Activated effector memory CD4-positive, alpha-beta T cell treated with anti-CD3 and anti-CD28 coated beads, Interleukin-2, amount 50 U/mL, for 16 hours (primary cell): Measurements from ENCODE around the gene PIM3.

Experiments
- DNase-seq: peaks from one replicate; pipeline ENCODE4 v3.0.0-alpha.2; 2020

Gene PIM3

DNA sequence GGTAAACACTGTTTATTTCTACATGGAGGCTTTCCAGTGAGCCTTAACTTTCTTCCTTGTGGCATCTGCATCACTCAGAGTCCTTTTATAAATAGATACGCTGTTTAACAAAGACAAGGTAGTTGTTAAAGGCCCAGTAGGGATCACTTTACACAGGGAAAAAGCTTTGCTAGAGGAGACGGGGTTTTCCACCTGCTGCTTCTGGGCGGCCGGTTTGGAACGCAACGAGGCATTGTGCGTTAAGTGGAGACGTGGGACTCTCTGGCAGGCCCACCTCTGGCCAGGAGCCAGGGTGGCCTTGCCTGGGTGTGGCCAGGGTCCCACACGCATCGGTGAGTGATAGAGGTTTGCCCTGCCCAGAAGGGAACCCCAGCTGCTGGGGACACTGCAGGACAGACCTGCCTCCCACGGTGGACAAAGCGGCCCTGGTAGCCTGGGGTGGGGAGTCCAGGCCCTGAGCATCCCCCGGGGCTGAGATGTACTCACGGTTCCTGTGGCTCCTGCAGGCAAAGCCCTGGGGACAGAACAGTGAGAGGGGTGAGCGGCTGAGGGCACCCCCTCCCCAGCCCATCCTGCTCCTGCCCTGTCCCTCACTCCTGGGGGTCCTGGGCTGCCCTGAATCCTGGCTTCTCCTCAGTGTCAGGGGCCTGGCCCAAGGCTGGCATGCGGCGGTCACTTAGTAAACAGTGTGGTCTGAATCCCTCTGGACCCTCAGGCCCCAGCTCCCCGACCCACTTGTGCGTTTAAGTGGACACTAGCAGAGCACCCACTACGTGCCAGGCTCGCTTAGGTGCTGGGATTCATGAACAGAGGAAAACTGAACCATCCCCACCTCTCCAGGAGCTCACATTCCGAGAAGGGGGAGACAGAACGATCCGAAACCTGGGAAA lies 47.8 kb downstream of the PIM3 start:
- DNase-seq = peak; percentile 58

DNA sequence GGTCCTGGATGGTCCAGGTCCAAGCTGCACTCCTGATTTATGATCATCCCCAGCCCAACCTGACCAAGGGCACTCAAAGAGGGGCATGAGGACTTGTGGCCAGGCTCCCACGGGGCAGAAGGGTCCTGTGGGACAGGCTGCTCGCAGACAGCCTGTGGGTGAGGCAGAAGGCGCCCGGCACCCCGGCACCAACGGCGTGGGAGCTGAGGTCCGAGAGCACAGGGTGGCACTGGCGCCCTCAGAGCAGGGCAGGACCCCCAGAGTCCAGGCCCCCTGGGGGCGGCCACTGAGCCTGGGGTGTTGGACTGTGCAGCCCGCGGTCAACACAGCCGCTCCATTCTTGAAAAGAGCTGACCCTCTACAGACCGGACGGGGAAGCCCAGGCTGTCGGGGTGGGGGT lies 48.7 kb downstream of the PIM3 start:
- peak; percentile 58 for DNase-seq

DNA sequence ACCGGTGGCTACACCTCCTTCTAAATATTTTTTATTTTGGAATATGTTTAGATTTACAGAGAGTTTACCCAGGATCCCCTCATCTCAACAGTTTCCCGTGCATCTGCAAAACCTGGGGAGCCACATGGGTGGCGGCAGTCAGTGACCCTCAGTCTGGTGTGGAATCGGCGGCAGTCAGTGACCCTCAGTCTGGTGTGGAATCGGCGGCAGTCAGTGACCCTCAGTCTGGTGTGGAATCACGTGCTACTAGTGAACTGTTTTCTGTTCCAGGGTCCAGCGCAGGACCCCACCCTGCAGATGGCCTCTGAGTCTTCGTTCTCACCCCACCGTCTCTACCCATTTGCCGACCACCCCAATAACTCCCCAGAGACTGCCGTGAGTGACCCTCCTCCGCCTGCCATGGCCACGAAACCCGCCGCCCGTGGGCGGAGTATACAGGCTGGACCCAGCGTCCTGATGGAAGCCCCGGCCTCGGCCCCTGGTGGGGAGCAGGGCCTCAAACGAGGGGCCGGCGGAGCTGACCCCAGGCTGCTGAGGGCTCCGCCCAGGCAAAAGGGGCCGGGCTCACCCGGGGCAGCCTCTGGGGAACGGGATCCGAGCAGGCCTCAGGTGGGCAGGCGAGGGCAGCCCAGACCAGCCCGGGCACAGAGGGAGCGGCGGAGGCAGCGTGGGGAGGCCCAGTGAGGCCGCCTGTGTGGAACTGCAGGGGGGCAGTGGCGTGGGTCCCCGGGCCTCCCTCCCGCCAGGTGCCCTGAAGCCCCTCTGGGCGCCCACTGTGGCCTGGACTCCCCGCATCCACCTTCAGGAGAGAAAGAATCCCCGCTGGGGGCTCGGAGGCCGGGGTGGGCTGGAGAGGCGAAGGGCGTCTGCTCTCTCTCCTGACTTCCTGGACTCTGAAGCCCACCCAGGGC lies 49.4 kb downstream of the PIM3 start:
- peak; percentile 66 for DNase-seq

DNA sequence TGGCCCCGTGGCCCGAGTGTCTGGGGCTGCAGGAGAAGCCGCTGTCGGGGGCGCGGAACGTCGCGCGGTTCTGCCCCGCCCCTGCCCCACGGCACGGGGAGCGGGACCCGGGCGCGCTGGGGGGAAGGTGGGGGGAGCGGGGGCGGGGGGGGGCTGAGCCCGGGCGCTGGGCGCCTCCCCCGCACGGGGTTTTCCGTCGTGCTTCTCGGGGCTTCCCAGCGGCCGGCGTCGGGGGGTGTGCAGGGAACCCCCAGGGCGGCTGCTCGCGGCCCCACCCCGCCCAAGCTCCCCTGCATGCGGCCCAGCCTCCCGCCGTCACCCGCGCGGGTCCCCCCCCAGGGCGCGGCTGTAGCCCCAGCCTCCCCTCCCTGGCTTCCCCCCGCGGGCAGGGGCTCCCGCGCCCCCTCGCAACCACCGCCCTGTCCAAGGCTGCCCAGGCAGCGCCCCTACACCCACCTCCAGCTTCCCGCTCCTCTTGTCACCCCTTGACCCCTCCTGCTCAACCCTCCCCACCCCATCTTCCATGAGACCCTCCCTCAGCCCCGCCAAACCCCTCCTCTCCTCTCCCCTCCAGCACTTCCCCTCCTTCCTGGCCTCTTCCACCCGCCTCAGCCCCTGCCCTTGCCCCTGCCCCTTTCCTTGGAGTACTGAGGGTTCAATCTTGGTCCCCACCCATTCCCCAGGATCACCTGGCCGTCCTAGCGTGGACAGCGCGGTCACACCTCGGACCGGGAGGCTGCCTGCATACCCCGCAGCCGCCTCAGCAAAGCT lies 50.3 kb downstream of the PIM3 start:
- peak; percentile 89 for DNase-seq

DNA sequence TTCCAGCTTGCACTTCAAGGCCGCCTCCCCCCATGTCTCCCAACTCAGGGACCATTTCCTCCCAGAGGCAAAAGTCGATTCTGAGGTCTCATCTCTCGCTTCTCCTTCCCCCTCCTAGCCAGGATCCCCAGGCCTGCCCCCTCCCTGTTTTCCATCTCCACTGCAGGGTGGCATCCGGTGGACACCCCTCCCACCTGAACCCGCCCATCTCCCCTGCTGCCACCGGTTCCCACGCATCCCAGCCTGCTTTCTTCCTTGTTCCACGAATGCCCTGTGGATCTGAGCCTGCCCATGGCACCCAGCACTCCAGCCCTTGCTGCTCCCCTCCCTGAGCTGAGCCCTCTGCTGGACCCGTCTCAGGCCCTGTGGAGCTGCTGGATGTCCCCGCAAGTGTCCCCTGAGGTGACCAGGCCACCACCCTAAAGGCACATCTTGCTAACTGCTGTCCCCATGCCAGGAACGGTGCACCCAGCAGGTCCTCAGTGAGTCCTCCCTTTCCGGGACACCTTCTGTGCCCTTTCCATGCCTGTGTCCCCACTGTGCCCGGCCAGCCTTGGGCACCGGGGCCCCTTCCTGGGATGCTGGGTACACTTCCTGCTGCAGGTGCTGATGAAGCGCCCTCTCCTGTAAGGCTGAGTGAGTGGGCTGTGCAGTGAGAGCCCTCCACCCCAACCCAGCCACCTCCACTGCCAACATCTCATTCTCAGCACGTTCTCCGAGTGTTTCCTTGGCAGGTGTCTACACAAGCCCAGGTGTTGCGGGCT lies 51.1 kb downstream of the PIM3 start:
- DNase-seq = peak; percentile 66

DNA sequence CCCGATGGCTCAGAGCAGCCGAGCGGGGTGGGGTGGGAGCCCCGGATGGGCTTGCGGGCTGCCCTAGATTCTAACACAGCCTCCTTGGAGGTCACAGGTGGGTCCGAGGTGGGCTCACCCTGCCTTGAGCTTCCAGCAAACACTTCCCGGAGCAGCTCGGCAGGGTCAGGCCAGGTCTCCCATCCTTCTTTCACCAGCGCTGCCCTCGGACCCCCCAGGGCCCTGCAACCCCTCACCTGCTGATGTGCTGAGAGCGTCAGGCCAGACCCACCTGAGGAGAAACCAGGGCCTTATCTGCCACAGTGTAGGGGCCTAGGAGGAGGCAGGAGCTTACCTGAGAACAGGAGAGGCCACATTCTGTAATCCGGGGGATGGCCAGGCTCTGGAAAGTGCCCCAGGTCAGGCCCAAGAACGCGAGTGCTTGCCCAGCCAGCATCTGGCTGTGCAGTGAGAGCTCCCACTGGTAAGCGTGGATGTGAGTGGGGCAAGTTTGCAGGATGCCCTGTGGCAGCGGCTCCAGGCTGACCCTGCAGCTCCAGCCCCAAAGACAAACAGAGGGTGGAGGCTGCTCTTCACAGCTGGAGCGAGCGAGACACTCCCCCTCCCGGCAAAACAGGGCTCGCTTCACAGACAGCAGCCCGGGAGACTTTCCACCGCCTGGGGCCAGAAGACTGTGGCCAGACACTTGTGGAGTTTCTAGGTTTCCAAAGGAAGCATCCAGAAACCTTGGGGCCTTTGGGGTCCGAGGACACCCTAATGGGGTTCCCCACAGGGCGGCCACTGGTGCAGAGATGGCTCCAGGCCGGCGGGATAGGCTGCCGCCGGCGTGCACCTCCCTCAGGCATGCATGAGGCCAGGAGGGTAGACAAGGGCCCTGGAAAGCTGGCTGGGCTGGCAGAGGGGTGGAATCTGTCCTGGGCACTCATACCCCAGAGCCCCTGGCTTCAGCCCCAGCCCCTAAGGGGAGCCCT lies 51.9 kb downstream of the PIM3 start, which contains the start of gene IL17REL:
Gene IL17REL (minus strand): TSS at position 555 of the 971 bp plus-strand sequence. CDS start 119 bp downstream, at position 436.
- DNase-seq = peak; percentile 61
